CD14-positive monocyte (primary cell): Measurements from ENCODE around the gene TSPAN31. TPM values are rescaled to one million over a fixed set of nuclear protein-coding genes. Genes with fewer than 3 reads are reported as not detected.
A peak's percentile ranks its signal among the peaks of the same experiment; 100 is the strongest.

ENCODE experiments used
- DNase-seq, 3 donors: peaks; one replicate each; pipeline ENCODE4 v3.0.0-alpha.2; 2011 to 2022
- H2AFZ ChIP-seq: 2 replicates; pipeline ENCODE4 v1.6.0; 2012; ENCODE audit warnings: mild to moderate bottlenecking, low read depth, low read length, inconsistent platforms; ENCODE audit not compliant: insufficient read depth, poor library complexity, severe bottlenecking
- H3K27ac ChIP-seq, 2 donors: 1 replicate in 1 of 2; 2 replicates in 1 of 2; pipeline ENCODE4 v1.5.1; 2012 to 2013; ENCODE audit warnings: low read length in 2 of 2, control low read depth in 1 of 2, inconsistent platforms in 1 of 2, low read depth in 1 of 2, mild to moderate bottlenecking in 1 of 2
- H3K27me3 ChIP-seq, 2 donors: one replicate each; pipeline versions ENCODE4 v1.6.0 to v1.6.1; 2011 to 2013; ENCODE audit warnings: low read length in 2 of 2; ENCODE audit not compliant: control insufficient read depth in 2 of 2, insufficient read depth in 2 of 2
- H3K36me3 ChIP-seq, 2 donors: replicated peaks in 1 of 2; 1 replicate in 1 of 2; 2 replicates in 1 of 2; pipeline versions ENCODE4 v1.5.1 to v1.6.1; 2012 to 2013; ENCODE audit warnings: low read length in 2 of 2, control low read depth in 1 of 2, inconsistent platforms in 1 of 2, mild to moderate bottlenecking in 1 of 2; ENCODE audit not compliant: insufficient read depth in 2 of 2, control insufficient read depth in 1 of 2
- H3K4me1 ChIP-seq, 2 donors: 1 replicate in 1 of 2; 2 replicates in 1 of 2; pipeline versions ENCODE4 v1.5.1 to v1.6.1; 2012 to 2013; ENCODE audit warnings: low read length in 2 of 2, control low read depth in 1 of 2, inconsistent platforms in 1 of 2, mild to moderate bottlenecking in 1 of 2, moderate library complexity in 1 of 2; ENCODE audit not compliant: insufficient read depth in 2 of 2, control insufficient read depth in 1 of 2
- H3K4me2 ChIP-seq: replicated peaks from 2 replicates; pipeline ENCODE3; 2012; ENCODE audit warnings: low read length, moderate library complexity, mild to moderate bottlenecking; ENCODE audit not compliant: poor library complexity, severe bottlenecking; ENCODE audit errors: extremely low read depth
- H3K4me3 ChIP-seq, 3 experiments: fragments of 200-600 bp in 1 of 3; sonication (generic) in 1 of 3; replicated peaks in 1 of 3; 1 replicate in 2 of 3; 2 replicates in 1 of 3; pipeline ENCODE4 v1.5.1; 2011 to 2013; ENCODE audit warnings: low read length in 3 of 3, mild to moderate bottlenecking in 3 of 3, control low read depth in 2 of 3, low read depth in 2 of 3, inconsistent platforms in 1 of 3, moderate library complexity in 1 of 3
- H3K79me2 ChIP-seq: 2 replicates; pipeline ENCODE4 v1.6.0; 2012; ENCODE audit warnings: mild to moderate bottlenecking, control low read depth, inconsistent platforms, low read length, moderate library complexity; ENCODE audit not compliant: insufficient read depth
- H3K9ac ChIP-seq: 2 replicates; pipeline ENCODE4 v1.6.0; 2017; ENCODE audit warnings: low read length, mild to moderate bottlenecking; ENCODE audit not compliant: insufficient read depth, poor library complexity, severe bottlenecking
- H3K9me3 ChIP-seq, 2 donors: replicated peaks in 1 of 2; 1 replicate in 1 of 2; 2 replicates in 1 of 2; pipeline versions ENCODE4 v1.5.1 to v1.6.1; 2012 to 2013; ENCODE audit warnings: low read length in 2 of 2, control low read depth in 1 of 2; ENCODE audit not compliant: control insufficient read depth in 1 of 2, insufficient read depth in 1 of 2
- H4K20me1 ChIP-seq: 2 replicates; pipeline ENCODE4 v1.6.0; 2012; ENCODE audit warnings: mild to moderate bottlenecking, low read length, control low read depth, moderate library complexity; ENCODE audit not compliant: insufficient read depth
- H3K27ac Mint-ChIP-seq, 7 donors: one replicate each; pipeline ENCODE4 v1.8.0; 2020; ENCODE audit warnings: mild to moderate bottlenecking in 7 of 7, mixed read lengths in 7 of 7, moderate library complexity in 6 of 7, inconsistent platforms in 2 of 7
- H3K27me3 Mint-ChIP-seq, 3 donors: one replicate each; pipeline ENCODE4 v1.8.0; 2021 to 2022; ENCODE audit warnings: low read depth in 3 of 3, mild to moderate bottlenecking in 3 of 3, mixed read lengths in 3 of 3, moderate library complexity in 3 of 3, inconsistent platforms in 1 of 3
- H3K36me3 Mint-ChIP-seq, 2 donors: one replicate each; pipeline ENCODE4 v1.8.0; 2020; ENCODE audit warnings: mixed read lengths in 2 of 2, inconsistent platforms in 1 of 2, mild to moderate bottlenecking in 1 of 2
- H3K4me1 Mint-ChIP-seq: one replicate; pipeline ENCODE4 v1.8.0; 2020; ENCODE audit warnings: mild to moderate bottlenecking, mixed read lengths
- H3K4me3 Mint-ChIP-seq, 2 donors: one replicate each; pipeline ENCODE4 v1.8.0; 2020; ENCODE audit warnings: mild to moderate bottlenecking in 2 of 2, mixed read lengths in 2 of 2, moderate library complexity in 1 of 2
- H3K9me3 Mint-ChIP-seq, 7 donors: one replicate each; pipeline ENCODE4 v1.8.0; 2020 to 2022; ENCODE audit warnings: mixed read lengths in 7 of 7, mild to moderate bottlenecking in 6 of 7, moderate library complexity in 6 of 7, inconsistent platforms in 2 of 7
- WGBS: methylation state at CpG from one replicate; pipeline ENCODE4 v1.1.5; 2013; ENCODE audit warnings: missing lambda C conversion rate; ENCODE audit not compliant: insufficient coverage; 5-methylcytosine and 5-hydroxymethylcytosine counted together
- intact Hi-C, 2 donors: fragments of 100-400 bp; cut with micrococcal nuclease; formaldehyde crosslinking; loops; one replicate each; pipeline versions ENCODE4 v1.15.0 to v1.15.1; 2023
- polyA plus RNA-seq, 3 donors: library from polyadenylated mRNA; depleted of rRNA in 1 of 3; unstranded in 2 of 3; stranded (reverse) in 1 of 3; fragments of 300-500 nt in 2 of 3; fragments of >200 nt in 1 of 3; fragmentation: Illumina TruSeq in 2 of 3; gene quantifications; 1 replicate in 2 of 3; 2 replicates in 1 of 3; pipeline ENCODE4 v1.2.3, GENCODE V29; 2012 to 2021
- TF ChIP-seq, protein P1 (sequence below): fragments of 200-600 bp; IDR thresholded peaks from one replicate; pipeline ENCODE4 v1.8.0; 2022; ENCODE audit warnings: antibody characterized with exemption, mild to moderate bottlenecking

TSPAN31 gene
- polyA plus RNA-seq, 3 donors, result 20.6 to 48.1 (median 43.0) TPM

DNA sequence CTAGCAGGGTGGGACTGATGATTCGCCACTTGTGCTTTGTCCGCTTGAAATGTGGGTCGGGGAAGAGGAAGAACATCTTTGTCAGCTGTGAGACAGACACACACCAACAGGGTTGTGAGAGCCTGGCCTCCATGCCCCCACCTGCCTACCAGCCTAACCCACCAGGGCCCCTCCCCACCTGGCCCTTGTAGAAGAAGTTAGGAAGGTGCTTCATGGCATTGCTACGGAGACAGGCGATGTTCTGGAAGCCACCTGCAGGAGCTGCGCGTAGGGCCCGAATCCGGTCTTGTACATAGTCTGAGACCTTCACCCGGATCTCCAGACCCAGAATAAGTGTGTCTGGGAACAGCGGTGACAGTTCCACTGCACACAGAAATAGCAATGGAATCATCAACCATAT lies 24.8 kb downstream of the TSPAN31 start:
- Histone ChIP-seq H3K27me3 (peaks cover 25 to 36% of the 10 kb centered on the region in 2 donors), H2AFZ (no peak overlapping the region), H3K9me3 (peaks cover 0 to 13% of the 10 kb centered on the region in 2 donors), H3K36me3 (peaks cover 0 to 6% of the 10 kb centered on the region in 2 donors), H3K27ac (no peak overlapping the region), H4K20me1 (no peaks in the 10 kb centered on the region), H3K4me3 (no peak overlapping the region), H3K4me1 (peaks cover 45 to 55% of the 10 kb centered on the region in 2 donors), H3K9ac (no peak overlapping the region), H3K79me2 (no peaks in the 10 kb centered on the region), H3K4me2 (no peak overlapping the region)
- peaks cover 33 to 38% (median 37%) of the 10 kb centered on the region in 3 donors for H3K27me3 Mint-ChIP-seq
- no peak for DNase-seq
- 92% methylated on average over 7 of the region's 11 CpGs for WGBS
- peaks cover 18 to 24% of the 10 kb centered on the region in 2 donors for H3K36me3 Mint-ChIP-seq
- peaks cover 48% of the 10 kb centered on the region for H3K4me1 Mint-ChIP-seq
- intact Hi-C loops, result no loop called here
- H3K4me3 Mint-ChIP-seq, result no peak overlapping the region
- peaks cover 0 to 14% (median 2%) of the 10 kb centered on the region in 7 donors for H3K9me3 Mint-ChIP-seq
- H3K27ac Mint-ChIP-seq, result no peak overlapping the region
- TF ChIP-seq, protein P1, sequence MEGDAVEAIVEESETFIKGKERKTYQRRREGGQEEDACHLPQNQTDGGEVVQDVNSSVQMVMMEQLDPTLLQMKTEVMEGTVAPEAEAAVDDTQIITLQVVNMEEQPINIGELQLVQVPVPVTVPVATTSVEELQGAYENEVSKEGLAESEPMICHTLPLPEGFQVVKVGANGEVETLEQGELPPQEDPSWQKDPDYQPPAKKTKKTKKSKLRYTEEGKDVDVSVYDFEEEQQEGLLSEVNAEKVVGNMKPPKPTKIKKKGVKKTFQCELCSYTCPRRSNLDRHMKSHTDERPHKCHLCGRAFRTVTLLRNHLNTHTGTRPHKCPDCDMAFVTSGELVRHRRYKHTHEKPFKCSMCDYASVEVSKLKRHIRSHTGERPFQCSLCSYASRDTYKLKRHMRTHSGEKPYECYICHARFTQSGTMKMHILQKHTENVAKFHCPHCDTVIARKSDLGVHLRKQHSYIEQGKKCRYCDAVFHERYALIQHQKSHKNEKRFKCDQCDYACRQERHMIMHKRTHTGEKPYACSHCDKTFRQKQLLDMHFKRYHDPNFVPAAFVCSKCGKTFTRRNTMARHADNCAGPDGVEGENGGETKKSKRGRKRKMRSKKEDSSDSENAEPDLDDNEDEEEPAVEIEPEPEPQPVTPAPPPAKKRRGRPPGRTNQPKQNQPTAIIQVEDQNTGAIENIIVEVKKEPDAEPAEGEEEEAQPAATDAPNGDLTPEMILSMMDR, result no peak

GRCh38 chr12:57770734-57771133 lies 25.9 kb downstream of the TSPAN31 start:
- peaks cover 0 to 6% of the 10 kb centered on the region in 2 donors for H3K36me3 ChIP-seq
- peaks cover 19 to 25% of the 10 kb centered on the region in 2 donors for H3K36me3 Mint-ChIP-seq
- intact Hi-C loops, result loop anchor here in 1 of 2 donors (5.0 kb wide), 1 partner anchor 77 kb away; the partner anchor contains the start of gene CTDSP2
- H3K9me3 ChIP-seq, result peaks cover 0 to 13% of the 10 kb centered on the region in 2 donors
- DNase-seq, result peak in 1 of 3 donors; percentile 31
- H3K27me3 ChIP-seq, result peaks cover 18 to 25% of the 10 kb centered on the region in 2 donors
- 92% methylated on average over 2 of the region's 4 CpGs for WGBS
- peak overlapping the region in 1 of 3 experiments; percentile 98 for H3K4me3 ChIP-seq
- peaks cover 22 to 26% (median 25%) of the 10 kb centered on the region in 3 donors for H3K27me3 Mint-ChIP-seq
- no peak overlapping the region for H3K4me3 Mint-ChIP-seq
- no peaks in the 10 kb centered on the region for H4K20me1 ChIP-seq
- no peak overlapping the region for H2AFZ ChIP-seq
- H3K4me2 ChIP-seq, result no peak overlapping the region
- peak overlapping the region in 1 of 2 donors; percentile 63 for H3K27ac ChIP-seq
- peaks cover 44 to 51% of the 10 kb centered on the region in 2 donors for H3K4me1 ChIP-seq
- TF ChIP-seq, protein P1, result no peak
- peaks cover 0 to 12% (median 0%) of the 10 kb centered on the region in 7 donors for H3K9me3 Mint-ChIP-seq
- H3K79me2 ChIP-seq, result no peaks in the 10 kb centered on the region
- H3K27ac Mint-ChIP-seq, result peak overlapping the region in 6 of 7 donors; percentile 53 to 98 (median 78)
- H3K4me1 Mint-ChIP-seq, result peaks cover 44% of the 10 kb centered on the region
- H3K9ac ChIP-seq, result no peak overlapping the region
